GM19043 (cell line): ENCODE measurements around the gene FAAP100.
A peak's percentile ranks its signal among the peaks of the same experiment; 100 is the strongest.

ENCODE experiments used
- ATAC-seq: cut with Tn5 transposase; IDR thresholded peaks from one replicate; pipeline ENCODE4 v1.9.1; 2021; ENCODE audit warnings: low read depth; ENCODE audit not compliant: unreplicated experiment

FAAP100 gene

GRCh38 chr17:81526662-81527571, 25.2 kb downstream of the FAAP100 start:
- no peak for ATAC-seq

- no peak for ATAC-seq
Measured at GRCh38 chr17:81524865-81525159, 27.3 kb downstream of the FAAP100 start.

DNA sequence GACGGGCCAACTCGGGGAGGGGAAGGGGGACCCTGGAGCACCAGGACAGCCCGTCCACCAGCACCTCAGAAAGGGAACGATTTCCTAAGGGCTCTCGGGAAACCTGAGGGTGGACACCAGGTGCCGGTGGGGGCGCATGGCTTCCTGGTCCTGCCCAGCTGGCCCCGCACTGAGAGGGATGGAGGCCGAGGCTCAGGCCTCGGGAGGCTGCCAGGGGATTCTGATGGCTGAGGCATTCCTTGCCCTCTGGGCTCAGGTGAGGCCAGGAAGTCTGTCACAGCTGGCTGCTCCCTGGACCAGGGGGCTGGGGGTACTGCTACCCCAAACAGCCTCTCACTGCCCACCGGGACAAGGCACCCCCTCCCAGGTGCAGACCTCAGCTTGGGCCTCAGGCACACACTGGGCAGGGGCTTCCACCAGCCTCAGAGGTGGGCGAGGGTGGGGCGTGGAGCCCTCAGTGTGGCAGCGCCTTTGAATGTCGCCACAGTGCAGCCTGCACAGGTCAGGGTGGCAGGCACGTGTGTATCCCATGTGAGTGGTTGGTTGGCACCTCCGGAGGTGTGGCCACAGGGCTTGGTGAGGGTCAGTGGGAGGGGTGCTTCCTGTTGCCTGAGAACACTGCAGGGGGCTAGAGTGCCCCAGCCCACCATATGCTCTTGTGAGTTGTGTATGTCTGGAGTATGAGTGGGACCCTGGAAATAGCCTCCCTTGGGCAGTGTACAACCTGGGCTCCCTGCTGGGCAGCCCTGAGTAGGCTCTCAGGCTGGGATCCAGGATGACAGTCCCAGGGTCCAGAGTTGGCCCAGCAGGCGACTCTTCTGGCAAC, 27.9 kb downstream of the FAAP100 start:
- no peak for ATAC-seq

- ATAC-seq = no peak
Measured at GRCh38 chr17:81523402-81524038, 28.6 kb downstream of the FAAP100 start.

DNA sequence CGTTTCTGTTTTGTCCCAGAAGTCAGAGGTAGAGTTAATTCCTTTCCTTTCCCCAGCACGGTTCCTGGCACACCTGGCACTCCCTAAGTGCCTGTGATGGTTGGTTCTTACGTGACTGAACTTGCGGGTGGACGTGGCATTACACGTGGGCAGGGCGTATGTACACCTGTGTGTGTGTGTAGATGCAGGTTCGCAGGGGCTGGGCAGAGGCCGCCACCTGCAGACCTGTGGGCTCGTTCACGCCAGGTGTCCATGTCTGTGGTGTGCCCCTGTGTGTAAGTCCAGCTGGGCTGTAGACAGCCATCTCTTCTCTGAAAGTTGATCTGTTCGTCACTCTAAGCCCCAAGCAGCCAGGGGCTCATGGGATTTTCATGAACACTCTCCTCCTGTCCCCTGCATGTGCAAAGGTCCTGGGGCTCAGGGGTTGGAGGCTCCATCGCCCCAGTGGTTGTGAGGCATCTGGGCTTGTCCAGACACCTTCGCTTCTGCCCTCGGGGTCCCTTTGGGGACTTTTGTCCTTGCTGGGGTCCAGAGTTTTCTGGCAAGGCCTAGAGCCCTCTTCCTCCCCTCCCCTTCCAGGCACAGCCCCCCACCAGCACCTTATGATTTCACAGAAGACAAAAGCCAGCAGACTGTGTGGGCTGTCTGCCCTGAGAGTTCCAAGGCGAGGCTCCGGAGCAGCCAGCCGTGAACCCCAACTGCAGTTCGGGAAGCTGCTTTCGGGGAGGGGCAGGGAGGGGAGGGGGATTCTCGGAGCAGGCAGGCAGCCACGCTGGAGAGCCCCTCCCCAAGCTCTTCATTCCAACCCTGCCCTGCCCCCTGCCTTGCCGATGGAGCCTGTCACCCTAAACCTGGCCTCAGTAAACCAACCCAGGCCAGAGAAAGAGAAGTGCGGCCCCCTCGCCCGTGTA, 29.4 kb downstream of the FAAP100 start:
- ATAC-seq = no peak

- ATAC-seq = no peak
Measured at GRCh38 chr17:81520021-81520901, 31.9 kb downstream of the FAAP100 start.

DNA sequence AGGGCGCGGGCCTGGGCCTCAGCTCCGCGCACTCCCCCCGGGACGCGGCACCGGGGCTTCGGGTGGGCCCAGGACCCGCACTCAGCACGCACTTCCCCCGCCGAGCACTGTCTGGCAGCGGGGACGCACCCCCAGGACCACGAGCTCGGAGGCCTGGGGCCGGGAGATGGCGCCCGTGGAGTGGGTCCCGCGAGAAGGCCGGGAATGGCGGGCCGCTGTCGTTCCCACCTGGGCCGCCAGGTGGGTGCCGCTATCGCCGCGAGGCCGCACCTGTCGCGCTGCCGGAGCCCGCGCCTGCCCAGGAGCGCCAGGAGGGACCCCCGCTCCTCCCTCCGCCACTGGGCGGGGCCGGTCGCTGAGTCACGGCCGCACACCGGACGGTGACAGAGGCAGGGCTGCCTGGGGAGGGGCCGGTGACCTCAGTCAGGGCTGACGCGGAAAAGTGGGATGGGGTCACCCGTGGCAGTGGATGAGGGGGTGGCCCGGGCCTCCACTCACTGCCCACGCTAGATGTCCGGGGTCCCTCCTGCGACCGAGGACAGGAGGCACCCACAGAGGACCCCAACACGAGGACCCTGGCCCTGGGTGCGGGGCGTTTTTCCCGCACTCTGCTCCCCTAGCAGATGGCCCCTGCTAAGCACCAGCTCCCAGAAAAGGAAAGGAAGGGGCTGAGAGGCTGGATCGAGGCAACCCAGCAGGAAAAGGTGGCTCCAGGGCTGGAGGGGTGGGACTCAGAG, 32.7 kb downstream of the FAAP100 start:
- no peak for ATAC-seq

- ATAC-seq = no peak
Measured at GRCh38 chr17:81518785-81519283, 33.3 kb downstream of the FAAP100 start.

DNA sequence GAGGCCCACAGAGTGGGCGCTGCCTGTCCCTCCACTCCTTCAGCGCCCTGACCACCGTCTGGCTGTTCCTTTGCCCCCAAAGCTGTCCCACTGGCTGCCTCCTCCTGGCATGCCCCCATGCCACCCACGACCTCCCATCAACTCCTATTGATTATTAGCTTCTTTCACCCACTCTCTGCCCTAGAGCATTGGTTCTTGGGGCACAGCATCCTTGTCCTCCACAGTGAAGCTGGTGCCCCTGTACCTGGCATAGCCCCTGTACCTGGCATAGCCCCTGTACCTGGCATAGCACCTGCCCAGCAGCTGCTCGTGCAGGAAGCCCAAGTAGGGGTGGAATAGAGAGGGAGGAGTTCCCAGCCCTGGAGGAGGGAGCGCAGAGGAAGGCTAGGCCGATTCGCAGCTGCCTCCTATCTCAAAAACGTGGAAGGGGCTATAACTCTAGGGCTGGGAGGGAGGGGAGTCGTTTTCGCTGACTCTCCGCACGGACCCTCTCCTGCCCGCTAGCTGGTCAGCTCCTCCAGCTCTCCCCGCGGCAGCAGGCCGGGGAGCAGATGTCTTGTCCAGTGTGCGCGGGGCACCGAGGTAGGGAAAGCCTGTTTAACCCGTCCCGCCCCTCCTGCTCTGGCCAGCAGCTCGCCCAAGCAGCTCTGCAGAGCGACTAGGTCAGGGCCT, 33.9 kb downstream of the FAAP100 start:
- no peak for ATAC-seq

GRCh38 chr17:81517339-81518112, 34.6 kb downstream of the FAAP100 start:
- ATAC-seq = peak; percentile 35

- no peak for ATAC-seq
Measured at GRCh38 chr17:81517009-81517338, 35.2 kb downstream of the FAAP100 start.

DNA sequence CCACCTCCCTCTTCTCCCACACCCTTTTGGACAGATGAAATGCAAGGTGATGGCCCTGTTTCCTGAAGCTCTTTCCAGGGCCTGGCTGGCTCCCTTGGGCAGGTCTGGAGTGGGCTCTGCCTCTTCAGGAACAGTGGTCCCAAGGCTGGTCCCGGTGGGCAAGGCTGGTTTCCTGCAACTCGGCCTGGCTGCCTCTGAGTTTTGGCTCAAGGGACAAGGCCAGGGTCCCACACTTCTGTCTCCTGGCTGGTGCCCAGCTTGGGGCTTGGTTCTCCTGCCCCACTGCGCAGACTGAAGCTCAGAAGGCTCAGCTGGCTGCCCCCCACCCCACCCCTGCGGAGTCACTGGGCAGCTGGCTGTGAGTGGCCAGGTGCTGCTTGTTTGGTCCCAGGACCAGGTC, 35.7 kb downstream of the FAAP100 start:
- ATAC-seq = no peak

DNA sequence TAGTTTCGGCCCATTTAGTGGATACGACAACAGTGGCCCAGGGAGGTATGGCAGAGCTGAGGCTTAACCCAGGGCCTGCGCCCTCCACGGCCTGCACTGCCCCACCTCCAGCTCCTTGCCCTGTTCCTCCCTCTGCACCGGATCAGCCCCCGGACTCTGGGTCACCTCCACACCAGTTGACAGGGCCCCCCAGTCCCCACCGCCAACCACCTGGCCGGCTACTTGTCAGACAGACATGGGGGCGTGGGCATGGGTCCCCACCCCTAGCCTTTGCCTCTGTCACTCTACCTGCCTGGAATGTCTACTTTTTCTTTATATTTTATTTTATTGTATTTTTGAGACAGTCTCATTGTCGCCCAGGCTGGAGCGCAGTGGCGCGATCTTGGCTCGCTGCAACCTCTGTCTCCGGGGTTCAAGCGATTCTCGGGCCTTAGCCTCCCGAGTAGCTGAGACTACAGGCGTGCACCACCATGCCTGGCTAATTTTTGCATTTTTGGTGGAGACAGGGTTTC, 36.6 kb downstream of the FAAP100 start:
- no peak for ATAC-seq

- ATAC-seq = no peak
Measured at GRCh38 chr17:81514739-81515529, 37.2 kb downstream of the FAAP100 start.

DNA sequence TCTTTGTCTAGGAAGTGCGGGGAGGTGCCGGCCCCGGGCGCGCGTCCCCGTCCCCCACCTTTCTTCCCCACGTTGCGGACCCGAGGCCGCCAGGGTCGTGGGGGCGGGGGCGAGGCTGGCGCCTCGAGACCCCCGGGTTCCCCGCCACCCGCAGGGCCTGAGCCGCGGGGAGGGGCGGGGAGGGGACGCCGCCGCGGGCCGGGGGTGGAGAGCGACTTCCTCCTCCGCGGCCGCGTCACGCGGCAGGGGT, 37.7 kb downstream of the FAAP100 start:
- ATAC-seq = no peak

- ATAC-seq = no peak
Measured at GRCh38 chr17:81513753-81514488, 38.2 kb downstream of the FAAP100 start.
